T-helper 9 cell (primary cell): Measurements from ENCODE around the gene SCAP.

Source experiments
- DNase-seq: peaks from one replicate; pipeline ENCODE4 v3.0.0-alpha.2; 2020

The SCAP gene

GRCh38 chr3:47430606-47431005, 45.1 kb downstream of the SCAP start:
- DNase-seq: no peak

- DNase-seq: no peak
Observed at GRCh38 chr3:47429476-47430270, 46.1 kb downstream of the SCAP start.

GRCh38 chr3:47428662-47429061, 47.1 kb downstream of the SCAP start:
- no peak for DNase-seq

GRCh38 chr3:47427866-47428265, 47.9 kb downstream of the SCAP start:
- no peak for DNase-seq

GRCh38 chr3:47425959-47426358, 49.8 kb downstream of the SCAP start:
- no peak for DNase-seq

GRCh38 chr3:47425383-47425778, 50.4 kb downstream of the SCAP start:
- DNase-seq: no peak

GRCh38 chr3:47424434-47425382, 51.0 kb downstream of the SCAP start:
- no peak for DNase-seq

GRCh38 chr3:47423548-47424145, 52.1 kb downstream of the SCAP start:
- DNase-seq: no peak

- DNase-seq: no peak
Observed at GRCh38 chr3:47422743-47423142, 53.0 kb downstream of the SCAP start.

GRCh38 chr3:47421741-47422649, 53.7 kb downstream of the SCAP start:
- no peak for DNase-seq

- DNase-seq: peak; percentile 84
Observed at GRCh38 chr3:47420511-47421484, 54.9 kb downstream of the SCAP start.

- DNase-seq: no peak
Observed at GRCh38 chr3:47420044-47420430, 55.7 kb downstream of the SCAP start.

GRCh38 chr3:47419083-47420043, 56.4 kb downstream of the SCAP start:
- no peak for DNase-seq

GRCh38 chr3:47418167-47419082, 57.3 kb downstream of the SCAP start:
- no peak for DNase-seq

GRCh38 chr3:47416041-47416440, 59.7 kb downstream of the SCAP start:
- no peak for DNase-seq

- no peak for DNase-seq
Observed at GRCh38 chr3:47414666-47415587, 60.8 kb downstream of the SCAP start.

- no peak for DNase-seq
Observed at GRCh38 chr3:47414161-47414564, 61.6 kb downstream of the SCAP start.

- DNase-seq: no peak
Observed at GRCh38 chr3:47413751-47414150, 62.0 kb downstream of the SCAP start.
